ENCODE measurements around the gene PRDM12.

DNA sequence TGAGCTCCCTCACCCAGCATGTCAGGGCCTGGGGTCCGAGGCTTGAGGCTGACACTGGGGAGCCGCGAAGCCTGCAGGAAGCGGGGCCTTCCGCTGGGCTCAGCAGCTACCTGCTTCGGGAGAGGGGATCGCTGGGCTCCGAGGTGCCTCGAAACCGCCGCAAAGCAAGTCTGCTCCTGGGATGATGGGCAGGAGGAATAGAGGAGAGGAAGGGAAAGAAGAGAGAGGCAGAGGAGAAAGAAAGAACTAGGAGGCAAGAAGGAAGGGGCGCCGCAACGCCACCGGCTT lies 1.5 kb upstream of the PRDM12 start:
- TF ChIP-seq ZC3H10 (CRISPR knock-in tag; IDR thresholded peaks at IDR 0.05) (no peak), ESRRG (CRISPR knock-in tag; IDR thresholded peaks at IDR 0.05) (no peak), ZNF8 (CRISPR knock-in tag; IDR thresholded peaks at IDR 0.05) (no peak), TCF4 (CRISPR knock-in tag; IDR thresholded peaks at IDR 0.05; ENCODE audit: borderline replicate concordance) (no peak)
- TF ChIP-seq, protein P1, sequence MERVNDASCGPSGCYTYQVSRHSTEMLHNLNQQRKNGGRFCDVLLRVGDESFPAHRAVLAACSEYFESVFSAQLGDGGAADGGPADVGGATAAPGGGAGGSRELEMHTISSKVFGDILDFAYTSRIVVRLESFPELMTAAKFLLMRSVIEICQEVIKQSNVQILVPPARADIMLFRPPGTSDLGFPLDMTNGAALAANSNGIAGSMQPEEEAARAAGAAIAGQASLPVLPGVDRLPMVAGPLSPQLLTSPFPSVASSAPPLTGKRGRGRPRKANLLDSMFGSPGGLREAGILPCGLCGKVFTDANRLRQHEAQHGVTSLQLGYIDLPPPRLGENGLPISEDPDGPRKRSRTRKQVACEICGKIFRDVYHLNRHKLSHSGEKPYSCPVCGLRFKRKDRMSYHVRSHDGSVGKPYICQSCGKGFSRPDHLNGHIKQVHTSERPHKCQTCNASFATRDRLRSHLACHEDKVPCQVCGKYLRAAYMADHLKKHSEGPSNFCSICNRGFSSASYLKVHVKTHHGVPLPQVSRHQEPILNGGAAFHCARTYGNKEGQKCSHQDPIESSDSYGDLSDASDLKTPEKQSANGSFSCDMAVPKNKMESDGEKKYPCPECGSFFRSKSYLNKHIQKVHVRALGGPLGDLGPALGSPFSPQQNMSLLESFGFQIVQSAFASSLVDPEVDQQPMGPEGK (CRISPR knock-in tag; IDR thresholded peaks at IDR 0.05; ENCODE audit: borderline replicate concordance), result no peak

All from SK-N-SH treated with all-trans-retinoic acid at 6 μM for 48 hours (cell line).